Right atrium auricular region (tissue), 2 donors: ENCODE results near the gene MCM9. TPM values are rescaled to one million over a fixed set of nuclear protein-coding genes. Genes with fewer than 3 reads are reported as not detected.

Experiments
- DNase-seq: peaks from one replicate; pipeline ENCODE4 v3.0.0-alpha.2; 2019; ENCODE audit warnings: low spot score
- H3K27ac ChIP-seq, 2 donors: fragments of 200-600 bp; sonication (generic); 1 replicate in 1 of 2; 2 replicates in 1 of 2; pipeline ENCODE4 v1.5.1; 2016 to 2019
- H3K27me3 ChIP-seq, 2 donors: fragments of 200-600 bp; sonication (generic); one replicate each; pipeline versions ENCODE4 v1.5.1 to v1.6.0; 2017 to 2019
- H3K36me3 ChIP-seq: fragments of 200-600 bp; sonication (generic); one replicate; pipeline ENCODE4 v1.5.1; 2016
- H3K4me1 ChIP-seq, 2 donors: fragments of 200-600 bp; sonication (generic); one replicate each; pipeline versions ENCODE4 v1.5.1 to v1.6.0; 2017 to 2019
- H3K4me3 ChIP-seq, 2 donors: fragments of 200-600 bp; sonication (generic); 1 replicate in 1 of 2; 2 replicates in 1 of 2; pipeline ENCODE4 v1.5.1; 2017 to 2019; ENCODE audit warnings: mild to moderate bottlenecking in 1 of 2, moderate library complexity in 1 of 2
- H3K9me3 ChIP-seq, 2 donors: fragments of 200-600 bp; sonication (generic); one replicate each; pipeline ENCODE4 v1.5.1; 2019
- total RNA-seq, 2 donors: library from RNA; depleted of rRNA; stranded (reverse); fragments of >200 nt; gene quantifications; one replicate each; pipeline ENCODE4 v1.1.0, GENCODE V29; 2016
- TF ChIP-seq, protein P1 (sequence below), 2 donors: fragments of 200-600 bp; sonication (generic); IDR thresholded peaks; one replicate each; pipeline ENCODE4 v1.5.1; 2019; ENCODE audit warnings: antibody characterized with exemption in 2 of 2

Gene MCM9
- total RNA-seq, 2 donors from 2014 or later, result 5.7 to 7.9 TPM

DNA sequence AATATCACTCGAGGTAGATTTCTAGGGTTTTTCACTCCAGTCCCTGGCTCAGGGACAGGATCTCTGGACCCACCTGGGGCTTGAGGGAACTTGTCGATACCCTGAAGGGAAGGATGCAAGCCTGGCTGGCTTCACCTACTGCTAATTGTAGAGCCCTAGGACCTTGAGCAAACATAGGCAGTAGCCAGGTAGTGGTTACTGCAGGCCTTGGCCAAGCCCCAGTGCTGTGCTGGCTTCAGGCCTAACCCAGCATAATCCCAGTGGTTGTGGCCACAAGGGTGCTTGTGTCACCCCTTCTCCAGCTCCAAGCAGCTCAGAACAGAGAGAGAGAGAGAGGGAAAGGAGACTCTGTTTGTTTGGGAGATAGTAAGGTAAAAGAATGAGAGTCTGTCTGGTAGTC, 5.8 kb upstream of the MCM9 start:
- TF ChIP-seq, protein P1, sequence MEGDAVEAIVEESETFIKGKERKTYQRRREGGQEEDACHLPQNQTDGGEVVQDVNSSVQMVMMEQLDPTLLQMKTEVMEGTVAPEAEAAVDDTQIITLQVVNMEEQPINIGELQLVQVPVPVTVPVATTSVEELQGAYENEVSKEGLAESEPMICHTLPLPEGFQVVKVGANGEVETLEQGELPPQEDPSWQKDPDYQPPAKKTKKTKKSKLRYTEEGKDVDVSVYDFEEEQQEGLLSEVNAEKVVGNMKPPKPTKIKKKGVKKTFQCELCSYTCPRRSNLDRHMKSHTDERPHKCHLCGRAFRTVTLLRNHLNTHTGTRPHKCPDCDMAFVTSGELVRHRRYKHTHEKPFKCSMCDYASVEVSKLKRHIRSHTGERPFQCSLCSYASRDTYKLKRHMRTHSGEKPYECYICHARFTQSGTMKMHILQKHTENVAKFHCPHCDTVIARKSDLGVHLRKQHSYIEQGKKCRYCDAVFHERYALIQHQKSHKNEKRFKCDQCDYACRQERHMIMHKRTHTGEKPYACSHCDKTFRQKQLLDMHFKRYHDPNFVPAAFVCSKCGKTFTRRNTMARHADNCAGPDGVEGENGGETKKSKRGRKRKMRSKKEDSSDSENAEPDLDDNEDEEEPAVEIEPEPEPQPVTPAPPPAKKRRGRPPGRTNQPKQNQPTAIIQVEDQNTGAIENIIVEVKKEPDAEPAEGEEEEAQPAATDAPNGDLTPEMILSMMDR (IDR thresholded peaks at IDR 0.05), result no peak
- DNase-seq, result no peak

DNA sequence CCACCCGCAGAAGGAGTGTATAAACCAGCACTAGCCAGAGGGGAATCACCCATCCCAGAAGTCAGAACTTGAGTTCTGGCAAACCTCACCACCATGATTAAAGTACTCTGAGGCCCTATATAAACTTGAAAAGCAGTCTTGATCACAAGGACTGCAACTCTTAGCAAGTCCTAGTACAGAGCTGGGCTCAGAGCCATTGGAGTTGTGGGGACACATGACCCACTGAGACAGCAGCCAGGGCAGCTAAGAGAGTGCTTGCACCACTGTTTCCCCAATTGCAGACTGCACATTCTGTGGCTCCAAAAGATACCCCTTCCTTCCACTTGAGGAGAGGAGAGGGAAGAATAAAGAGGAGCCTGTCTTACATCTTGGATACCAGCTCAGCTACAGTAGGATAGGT, 4.7 kb upstream of the MCM9 start:
- H3K4me3 ChIP-seq, result no peak overlapping the region
- no peak overlapping the region for H3K27ac ChIP-seq
- no peak for DNase-seq
- peaks cover 0 to 4% of the 10 kb centered on the region in 2 donors for H3K9me3 ChIP-seq
- peaks cover 0 to 7% of the 10 kb centered on the region in 2 donors for H3K4me1 ChIP-seq
- H3K36me3 ChIP-seq, result no peaks in the 10 kb centered on the region
- TF ChIP-seq, protein P1 (IDR thresholded peaks at IDR 0.05), result no peak
- no peaks in the 10 kb centered on the region for H3K27me3 ChIP-seq

More for the DNA sequence above, 5.8 kb upstream of the MCM9 start:
- H3K27ac ChIP-seq, result no peak overlapping the region
- H3K27me3 ChIP-seq, result no peaks in the 10 kb centered on the region
- H3K4me3 ChIP-seq, result no peak overlapping the region
- peaks cover 0 to 9% of the 10 kb centered on the region in 2 donors for H3K9me3 ChIP-seq
- no peaks in the 10 kb centered on the region for H3K36me3 ChIP-seq
- H3K4me1 ChIP-seq, result peaks cover 0 to 3% of the 10 kb centered on the region in 2 donors

DNA sequence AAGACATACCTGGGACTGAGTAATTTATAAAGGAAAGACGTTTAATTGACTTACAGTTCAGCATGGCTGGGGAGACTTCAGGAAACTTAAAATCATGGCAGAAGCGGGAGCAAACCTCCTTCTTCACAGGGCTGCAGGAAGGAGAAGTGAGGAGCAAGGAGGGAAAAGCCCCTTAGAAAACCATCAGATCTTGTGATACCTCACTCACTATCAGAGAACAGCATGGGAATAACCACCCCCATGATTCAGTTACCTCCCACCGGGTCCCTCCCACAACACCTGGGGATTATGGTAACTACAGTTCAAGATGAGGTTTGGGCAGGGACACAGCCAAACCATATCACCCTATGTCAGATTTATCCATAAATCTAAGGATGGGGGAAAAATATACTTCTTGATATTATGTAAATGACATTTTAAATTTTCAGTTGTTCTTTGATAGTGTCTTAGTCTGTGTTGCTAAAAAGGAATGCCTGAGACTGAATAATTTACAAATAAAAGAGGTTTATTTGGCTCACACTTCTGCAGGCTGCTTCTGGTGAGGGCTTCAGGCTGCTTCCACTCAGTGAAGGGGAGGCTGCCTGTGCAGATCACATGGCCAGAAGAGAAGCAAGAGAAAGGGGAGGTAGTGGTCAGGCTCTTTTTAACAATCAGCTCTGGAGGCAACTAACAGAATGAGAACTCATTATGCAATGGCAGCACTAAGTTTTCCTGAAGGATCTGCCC, 1.2 kb upstream of the MCM9 start:
- no peak for DNase-seq
- Histone ChIP-seq H3K27me3 (no peaks in the 10 kb centered on the region), H3K27ac (no peak overlapping the region), H3K36me3 (peaks cover 1% of the 10 kb centered on the region), H3K4me3 (no peak overlapping the region), H3K4me1 (peaks cover 0 to 13% of the 10 kb centered on the region in 2 donors), H3K9me3 (no peaks in the 10 kb centered on the region)
- TF ChIP-seq, protein P1 (IDR thresholded peaks at IDR 0.05), result no peak

DNA sequence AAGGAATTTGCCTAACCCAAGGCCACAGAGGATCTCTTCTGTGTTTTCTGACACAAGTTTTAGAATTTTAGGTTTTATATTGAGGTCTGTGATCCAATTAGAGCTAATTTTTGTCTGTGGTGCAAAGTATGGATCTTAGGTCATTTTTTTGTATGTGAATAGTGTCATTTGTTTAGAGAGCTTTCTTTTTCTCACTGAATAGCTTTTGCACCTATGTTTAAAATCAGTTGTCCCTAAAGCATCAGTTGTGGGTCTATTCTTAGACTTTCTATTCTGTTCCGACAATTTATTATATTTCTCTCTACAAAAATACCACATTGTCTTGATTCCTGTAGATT, 341 bp upstream of the MCM9 start:
- Histone ChIP-seq H3K36me3 (peaks cover 10% of the 10 kb centered on the region), H3K9me3 (no peaks in the 10 kb centered on the region), H3K4me1 (peaks cover 0 to 13% of the 10 kb centered on the region in 2 donors), H3K27ac (peak overlapping the region; percentile 94), H3K4me3 (peak overlapping the region; percentile 71 to 76), H3K27me3 (no peaks in the 10 kb centered on the region)
- TF ChIP-seq, protein P1 (IDR thresholded peaks at IDR 0.05), result no peak
- no peak for DNase-seq

DNA sequence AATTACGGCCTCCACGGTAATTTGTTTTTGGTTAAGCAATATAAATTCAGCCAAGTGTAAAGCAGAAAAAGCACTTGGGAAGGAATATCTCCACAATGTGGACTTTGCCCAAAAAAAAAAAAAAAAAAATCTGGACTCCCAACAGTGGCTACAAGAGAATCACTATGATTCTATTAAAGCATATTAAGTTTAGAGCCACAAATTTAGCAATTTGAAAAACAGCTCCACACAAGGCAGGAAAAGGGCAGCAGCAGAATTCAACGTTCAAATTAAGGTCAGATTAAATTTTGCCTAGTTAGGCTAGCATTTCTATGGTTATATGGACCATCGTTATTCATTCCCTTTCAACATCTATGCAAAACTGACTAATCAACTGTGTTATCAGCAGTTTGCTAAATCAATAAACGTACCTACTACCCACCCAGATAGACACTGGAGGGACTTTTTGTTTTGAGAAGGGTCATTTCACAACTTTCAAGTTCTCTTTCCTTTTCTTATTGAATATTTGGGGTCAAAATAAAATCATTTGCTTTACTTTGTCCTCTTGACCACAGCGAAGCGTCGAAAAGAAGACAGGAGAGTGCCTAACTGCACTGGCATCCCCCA, 1.0 kb downstream of the MCM9 start:
- peak overlapping the region; percentile 71 to 76 for H3K4me3 ChIP-seq
- H3K4me1 ChIP-seq, result peaks cover 0 to 13% of the 10 kb centered on the region in 2 donors
- peak overlapping the region in 1 of 2 donors; percentile 94 for H3K27ac ChIP-seq
- H3K9me3 ChIP-seq, result no peaks in the 10 kb centered on the region
- no peaks in the 10 kb centered on the region for H3K27me3 ChIP-seq
- TF ChIP-seq, protein P1 (IDR thresholded peaks at IDR 0.05), result no peak
- H3K36me3 ChIP-seq, result peaks cover 12% of the 10 kb centered on the region
- DNase-seq, result no peak
